Lower leg skin (tissue), 4 donors: ENCODE measurements around the gene PLXNA1. TPM values are rescaled to one million over a fixed set of nuclear protein-coding genes. Genes with fewer than 3 reads are reported as not detected.
A peak's percentile ranks its signal among the peaks of the same experiment; 100 is the strongest.

Source experiments
- DNase-seq, 2 donors: peaks; one replicate each; pipeline ENCODE4 v3.0.0-alpha.2; 2019; ENCODE audit warnings: low spot score in 2 of 2
- H3K4me3 ChIP-seq: fragments of 200-600 bp; sonication (generic); 2 replicates; pipeline ENCODE4 v1.5.1; 2017; ENCODE audit warnings: mild to moderate bottlenecking, low read depth; ENCODE audit not compliant: poor library complexity, severe bottlenecking
- CTCF ChIP-seq, 3 donors: fragments of 450-650 bp; IDR thresholded peaks; one replicate each; pipeline ENCODE4 v1.5.1; 2016; ENCODE audit warnings: antibody characterized with exemption in 3 of 3, mild to moderate bottlenecking in 3 of 3, moderate library complexity in 2 of 3
- POLR2A ChIP-seq, 2 donors: fragments of 450-650 bp; IDR thresholded peaks; one replicate each; pipeline ENCODE4 v1.6.1; 2016 to 2017; ENCODE audit warnings: antibody characterized with exemption in 2 of 2, mild to moderate bottlenecking in 1 of 2, moderate library complexity in 1 of 2
- WGBS, 2 donors: methylation state at CpG; one replicate each; pipeline ENCODE4 v1.1.5; 2018; 5-methylcytosine and 5-hydroxymethylcytosine counted together
- intact Hi-C: fragments of 100-400 bp; cut with DNase I; formaldehyde crosslinking; loops from one replicate; pipeline ENCODE4 v1.15.0; 2023; ENCODE audit warnings: low total_unique reads
- total RNA-seq, 4 donors: library from RNA; depleted of rRNA; stranded (reverse); fragments of >200 nt; gene quantifications; one replicate each; pipeline ENCODE4 v1.1.0, GENCODE V29; 2016

Gene PLXNA1
- total RNA-seq, 4 donors from 2014 or later, result 35.8 to 44.9 (median 39.7) TPM

GRCh38 chr3:126963261-126964190 lies 19.4 kb upstream of the PLXNA1 start:
- DNase-seq, result peak in 1 of 2 donors; percentile 75
- TF ChIP-seq CTCF (IDR thresholded peaks at IDR 0.05) (no peak), POLR2A (IDR thresholded peaks at IDR 0.05) (no peak)
- intact Hi-C loops, result no loop called here
- 94 to 97% methylated on average over 7 of the region's 7 CpGs for WGBS, 2 donors
- no peak overlapping the region for H3K4me3 ChIP-seq

DNA sequence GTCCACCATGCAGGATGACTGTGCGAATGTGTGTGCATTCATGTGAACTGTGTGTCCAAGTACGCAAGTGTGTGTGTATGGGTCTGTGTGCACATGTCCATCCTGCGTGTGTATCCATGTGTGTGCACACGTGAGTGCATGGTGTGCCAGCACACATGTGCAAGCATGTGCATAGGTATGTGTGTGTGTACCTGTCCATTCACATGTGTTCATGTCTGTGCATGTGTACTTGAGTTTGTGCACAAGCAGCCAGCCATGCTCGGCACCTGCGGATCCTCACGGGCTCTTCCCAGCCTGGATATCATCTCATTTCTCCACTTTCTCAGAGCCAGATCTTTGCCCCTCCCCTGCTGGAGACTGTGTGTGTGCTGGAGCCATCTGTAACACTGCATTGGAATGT lies 18.7 kb upstream of the PLXNA1 start:
- 71 to 75% methylated on average over 7 of the region's 7 CpGs for WGBS, 2 donors
- intact Hi-C loops, result no loop called here
- H3K4me3 ChIP-seq, result no peak overlapping the region
- peak in 1 of 2 donors; percentile 64 for DNase-seq
- TF ChIP-seq POLR2A (IDR thresholded peaks at IDR 0.05) (no peak), CTCF (IDR thresholded peaks at IDR 0.05) (no peak)

GRCh38 chr3:126964950-126965349 lies 18.0 kb upstream of the PLXNA1 start:
- TF ChIP-seq CTCF (IDR thresholded peaks at IDR 0.05) (no peak), POLR2A (IDR thresholded peaks at IDR 0.05) (no peak)
- DNase-seq, result peak in 1 of 2 donors; percentile 64
- 65 to 72% methylated on average over 10 of the region's 10 CpGs for WGBS, 2 donors
- intact Hi-C loops, result no loop called here
- H3K4me3 ChIP-seq, result no peak overlapping the region

DNA sequence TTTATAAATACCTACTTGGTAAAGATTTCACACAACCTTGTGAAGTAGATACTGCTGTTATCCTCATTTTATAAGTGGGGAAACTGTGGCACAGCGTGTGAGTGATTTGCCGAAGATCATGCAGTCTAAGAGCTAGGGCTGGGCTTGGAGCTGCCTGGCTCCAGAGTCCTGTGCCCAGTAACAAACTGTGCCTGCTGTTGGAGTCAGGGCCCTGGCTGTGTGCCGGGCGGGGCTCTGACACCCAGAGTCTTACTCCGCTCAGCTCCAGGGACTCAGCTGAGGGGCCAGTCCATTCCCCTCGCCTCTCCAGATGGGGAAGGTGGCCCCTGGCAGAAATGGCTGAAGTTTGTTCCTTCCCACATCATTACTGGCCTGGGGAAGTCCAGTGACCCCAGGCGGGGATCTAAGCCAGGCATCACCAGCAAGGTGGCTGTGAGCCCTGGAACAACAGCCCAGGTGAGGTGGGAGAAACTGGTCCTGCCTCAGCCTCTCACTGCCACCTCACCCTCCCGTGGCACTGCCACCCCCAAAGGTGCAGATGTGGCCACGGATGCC lies 17.3 kb upstream of the PLXNA1 start:
- peak in 1 of 2 donors; percentile 81 for DNase-seq
- no peak overlapping the region for H3K4me3 ChIP-seq
- intact Hi-C loops, result no loop called here
- TF ChIP-seq POLR2A (IDR thresholded peaks at IDR 0.05), result no peak
- TF ChIP-seq CTCF (IDR thresholded peaks at IDR 0.05), result no peak
- WGBS, 2 donors, result 88 to 89% methylated on average over 9 of the region's 9 CpGs

DNA sequence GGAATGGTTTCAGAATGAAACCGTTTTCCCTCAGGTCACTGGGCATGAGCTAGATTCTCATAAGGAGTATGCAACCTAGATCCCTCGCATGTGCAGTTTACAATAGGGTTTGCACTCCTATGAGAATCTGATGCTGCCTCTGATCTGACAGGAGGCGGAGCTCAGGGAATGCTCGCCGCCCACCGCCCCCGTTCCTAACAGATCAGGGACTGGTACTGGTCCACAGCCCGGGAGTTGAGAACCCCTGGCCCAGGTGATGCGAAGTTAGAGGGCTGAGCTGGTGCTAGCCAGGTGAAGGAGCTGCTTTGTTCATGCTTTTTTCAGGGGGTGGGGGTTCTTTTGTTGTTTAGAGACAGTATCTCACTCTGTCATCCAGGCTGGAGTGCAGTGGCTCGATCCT lies 15.5 kb upstream of the PLXNA1 start:
- no peak for DNase-seq
- TF ChIP-seq CTCF (IDR thresholded peaks at IDR 0.05) (no peak), POLR2A (IDR thresholded peaks at IDR 0.05) (no peak)
- 91 to 92% methylated on average over 10 of the region's 10 CpGs for WGBS, 2 donors
- intact Hi-C loops, result no loop called here
- H3K4me3 ChIP-seq, result no peak overlapping the region
